ENCODE data around the gene FOXN3.
"Not testable (repeated sequence)": the region's sequence is repeated elsewhere in the genome, so short reads cannot be mapped to it uniquely, and the experiment has no call there.

FOXN3 gene

GRCh38 chr14:89296281-89296745 lies 120.7 kb downstream of the FOXN3 start:
- DNase-seq: no peak

- no peak for DNase-seq
These were observed 122.2 kb downstream of the FOXN3 start for GRCh38 chr14:89294872-89295271.

- not testable (repeated sequence) for DNase-seq
These were observed 122.6 kb downstream of the FOXN3 start for GRCh38 chr14:89294469-89294868.

- no peak for DNase-seq
These were observed 123.0 kb downstream of the FOXN3 start for GRCh38 chr14:89294060-89294459.

- DNase-seq: no peak
These were observed 123.6 kb downstream of the FOXN3 start for GRCh38 chr14:89293314-89293916.

- no peak for DNase-seq
These were observed 124.3 kb downstream of the FOXN3 start for GRCh38 chr14:89292579-89293313.

GRCh38 chr14:89291351-89291940 lies 125.6 kb downstream of the FOXN3 start:
- no peak for DNase-seq

GRCh38 chr14:89290813-89291212 lies 126.2 kb downstream of the FOXN3 start:
- no peak for DNase-seq

- DNase-seq: no peak
These were observed 127.6 kb downstream of the FOXN3 start for GRCh38 chr14:89289477-89289876.

GRCh38 chr14:89288114-89288513 lies 128.9 kb downstream of the FOXN3 start:
- no peak for DNase-seq

GRCh38 chr14:89284333-89285058 lies 132.5 kb downstream of the FOXN3 start:
- DNase-seq: peak in 1 of 2 experiments; percentile 41

GRCh38 chr14:89283327-89284060 lies 133.5 kb downstream of the FOXN3 start:
- DNase-seq: no peak

- no peak for DNase-seq
These were observed 134.8 kb downstream of the FOXN3 start for GRCh38 chr14:89282191-89282590.

- DNase-seq: no peak
These were observed 136.4 kb downstream of the FOXN3 start for GRCh38 chr14:89280600-89280999.

- peak; percentile 81 to 85 for DNase-seq
These were observed 137.3 kb downstream of the FOXN3 start for GRCh38 chr14:89279649-89280232.

- DNase-seq: peak; percentile 88 to 94
These were observed 139.8 kb downstream of the FOXN3 start for GRCh38 chr14:89277203-89277602.

GRCh38 chr14:89276424-89276975 lies 140.5 kb downstream of the FOXN3 start:
- DNase-seq: no peak

- no peak for DNase-seq
These were observed 146.4 kb downstream of the FOXN3 start for GRCh38 chr14:89270439-89271227.

- no peak for DNase-seq
These were observed 147.6 kb downstream of the FOXN3 start for GRCh38 chr14:89269404-89269803.

GRCh38 chr14:89268514-89268913 lies 148.5 kb downstream of the FOXN3 start:
- DNase-seq: no peak

- DNase-seq: no peak
These were observed 149.4 kb downstream of the FOXN3 start for GRCh38 chr14:89267656-89268055.
